ENCODE results near the gene NMRAL1.

Gene NMRAL1

DNA sequence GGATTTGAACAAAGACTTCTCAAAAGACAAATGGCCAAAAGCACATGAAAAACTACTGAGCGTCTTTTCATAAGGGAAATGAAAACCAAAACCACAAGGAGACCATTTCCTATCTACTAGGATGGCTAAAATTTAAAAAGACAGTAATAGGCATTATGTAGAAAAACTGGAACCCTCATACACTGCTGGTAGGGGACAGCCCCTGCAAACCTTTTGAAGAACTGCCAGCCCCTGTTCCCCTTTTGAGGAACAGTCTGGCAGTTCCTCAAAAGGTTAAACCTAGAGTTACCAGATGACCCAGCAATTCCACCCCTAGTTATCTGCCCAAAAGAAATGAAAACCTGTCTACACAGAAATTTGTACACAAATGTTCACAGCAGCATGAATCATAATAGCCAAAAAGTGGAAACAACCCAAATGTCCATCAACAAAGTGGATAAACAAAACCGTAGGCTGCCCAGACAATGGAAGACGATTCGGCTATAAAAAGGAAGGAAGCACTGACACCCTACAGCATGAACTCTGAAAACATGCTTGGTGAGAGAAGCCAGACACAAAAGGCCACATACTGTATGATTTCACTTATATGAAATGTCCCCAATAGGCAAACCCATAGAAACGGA is 41.3 kb upstream of the NMRAL1 start:
- Histone ChIP-seq H3K9ac (ENCODE audit: insufficient read length, low read depth) (no peak overlapping the region), H3K36me3 (ENCODE audit: insufficient read depth, insufficient read length, low read length) (peaks cover 45% of the 10 kb centered on the region), H3K9me3 (ENCODE audit: insufficient read depth, low read length) (no peaks in the 10 kb centered on the region), H3K4me1 (ENCODE audit: insufficient read depth, insufficient read length) (peaks cover 2% of the 10 kb centered on the region), H3K27me3 (ENCODE audit: insufficient read depth, insufficient read length) (no peaks in the 10 kb centered on the region), H3K4me3 (ENCODE audit: insufficient read length, low read depth) (no peak overlapping the region)
- TF ChIP-seq YY1 (IDR thresholded peaks at IDR 0.05; ENCODE audit: insufficient read depth, insufficient read length), result no peak
- TF ChIP-seq SUZ12 (IDR thresholded peaks at IDR 0.05; ENCODE audit: extremely low read depth, insufficient read depth, insufficient read length), result no peak
- TF ChIP-seq ZNF274 (IDR thresholded peaks at IDR 0.05; ENCODE audit: low read depth, low read length), result no peak
- DNase-seq (ENCODE audit: low read depth, low spot score), result no peak

DNA sequence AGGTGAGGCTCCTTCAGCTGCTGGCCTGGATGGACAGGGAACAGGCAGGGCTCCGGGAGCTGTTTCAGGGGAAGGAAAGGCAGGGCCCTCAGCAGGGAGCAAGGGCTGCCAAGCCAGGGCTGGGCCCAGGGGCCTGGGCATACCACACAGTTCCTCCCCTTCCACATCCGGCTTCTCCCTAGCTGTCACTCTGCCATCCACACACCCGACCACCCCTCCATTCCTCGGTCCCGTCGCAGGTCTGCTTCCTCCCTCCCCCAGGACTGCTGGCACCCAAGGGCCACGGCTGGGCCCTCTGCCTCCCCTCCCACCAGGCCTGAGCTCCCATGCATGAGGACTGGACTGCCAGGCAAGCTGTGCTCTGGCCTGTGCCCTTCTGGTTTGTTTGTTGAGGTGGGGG is 40.2 kb upstream of the NMRAL1 start:
- H3K27me3 ChIP-seq (ENCODE audit: insufficient read depth, insufficient read length), result no peaks in the 10 kb centered on the region
- no peak overlapping the region for H3K4me3 ChIP-seq (ENCODE audit: insufficient read length, low read depth)
- H3K36me3 ChIP-seq (ENCODE audit: insufficient read depth, insufficient read length, low read length), result peaks cover 56% of the 10 kb centered on the region
- TF ChIP-seq YY1 (IDR thresholded peaks at IDR 0.05; ENCODE audit: insufficient read depth, insufficient read length), result no peak
- DNase-seq (ENCODE audit: low read depth, low spot score), result no peak
- no peak overlapping the region for H3K9ac ChIP-seq (ENCODE audit: insufficient read length, low read depth)
- H3K9me3 ChIP-seq (ENCODE audit: insufficient read depth, low read length), result no peaks in the 10 kb centered on the region
- peaks cover 2% of the 10 kb centered on the region for H3K4me1 ChIP-seq (ENCODE audit: insufficient read depth, insufficient read length)

DNA sequence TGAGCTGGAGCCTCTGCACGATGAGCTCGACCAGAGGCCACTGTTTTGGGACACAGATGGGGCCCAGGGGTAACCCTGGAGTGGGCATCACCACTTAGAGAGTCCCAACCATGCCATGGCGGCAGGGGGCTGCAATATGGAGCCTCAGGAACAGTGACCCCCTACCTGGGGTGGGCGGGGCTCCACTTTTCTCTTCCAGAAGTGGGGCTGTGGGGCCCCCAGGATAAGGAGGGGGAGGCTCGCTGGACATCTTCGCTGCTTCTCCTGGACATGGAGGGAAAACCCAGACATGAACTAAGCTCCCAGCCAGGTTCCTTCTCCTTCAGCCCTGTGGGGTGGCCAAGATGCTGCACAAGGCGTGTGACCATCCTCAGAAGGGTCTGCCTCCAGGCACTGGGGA is 39.5 kb upstream of the NMRAL1 start:
- no peaks in the 10 kb centered on the region for H3K9me3 ChIP-seq (ENCODE audit: insufficient read depth, low read length)
- H3K4me1 ChIP-seq (ENCODE audit: insufficient read depth, insufficient read length), result peaks cover 2% of the 10 kb centered on the region
- H3K27me3 ChIP-seq (ENCODE audit: insufficient read depth, insufficient read length), result no peaks in the 10 kb centered on the region
- TF ChIP-seq ZNF274 (IDR thresholded peaks at IDR 0.05; ENCODE audit: low read depth, low read length), result no peak
- TF ChIP-seq YY1 (IDR thresholded peaks at IDR 0.05; ENCODE audit: insufficient read depth, insufficient read length), result no peak
- TF ChIP-seq SUZ12 (IDR thresholded peaks at IDR 0.05; ENCODE audit: extremely low read depth, insufficient read depth, insufficient read length), result no peak
- no peak overlapping the region for H3K4me3 ChIP-seq (ENCODE audit: insufficient read length, low read depth)
- DNase-seq (ENCODE audit: low read depth, low spot score), result no peak
- no peak overlapping the region for H3K9ac ChIP-seq (ENCODE audit: insufficient read length, low read depth)
- H3K36me3 ChIP-seq (ENCODE audit: insufficient read depth, insufficient read length, low read length), result peaks cover 63% of the 10 kb centered on the region

DNA sequence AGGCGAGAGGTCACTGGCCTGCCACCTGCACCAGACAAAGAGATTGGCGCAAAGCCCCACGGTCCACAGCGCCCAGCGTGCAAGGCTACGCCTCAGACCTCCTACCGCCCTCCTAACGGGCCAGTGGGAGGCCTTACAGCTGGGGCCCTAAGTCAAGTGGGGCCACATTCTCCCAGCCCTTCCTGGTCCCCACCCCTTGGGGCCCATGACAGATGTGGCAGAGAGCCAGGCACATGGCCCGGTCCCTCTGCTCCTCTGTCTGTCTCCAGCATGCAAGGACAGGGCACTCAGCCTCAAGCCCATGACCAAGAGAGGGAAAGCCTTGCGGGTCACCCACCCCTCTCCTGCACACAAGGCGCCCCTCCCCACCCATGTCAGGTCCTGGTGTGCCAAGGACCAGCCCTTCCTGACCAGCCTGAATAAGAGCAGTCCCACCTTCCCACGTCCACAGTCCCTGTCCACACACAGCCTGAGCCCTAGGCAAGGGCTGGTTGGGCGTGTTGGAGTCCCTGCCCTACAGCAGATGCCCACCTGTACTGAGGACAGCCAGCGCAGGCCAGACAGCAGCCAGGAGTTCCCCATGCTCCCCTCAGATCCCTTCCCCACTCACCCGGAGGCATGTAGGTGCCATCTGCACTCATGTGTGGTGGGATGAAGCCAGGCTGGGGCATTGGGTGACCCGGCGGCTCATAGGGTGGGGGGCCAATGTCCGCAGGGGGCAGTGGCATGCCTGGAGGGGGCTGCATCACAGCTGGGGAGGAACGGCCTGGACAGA is 38.8 kb upstream of the NMRAL1 start:
- no peak overlapping the region for H3K4me3 ChIP-seq (ENCODE audit: insufficient read length, low read depth)
- peaks cover 2% of the 10 kb centered on the region for H3K4me1 ChIP-seq (ENCODE audit: insufficient read depth, insufficient read length)
- H3K9me3 ChIP-seq (ENCODE audit: insufficient read depth, low read length), result no peaks in the 10 kb centered on the region
- DNase-seq (ENCODE audit: low read depth, low spot score), result no peak
- H3K9ac ChIP-seq (ENCODE audit: insufficient read length, low read depth), result no peak overlapping the region
- TF ChIP-seq YY1 (IDR thresholded peaks at IDR 0.05; ENCODE audit: insufficient read depth, insufficient read length) (no peak), ZNF274 (IDR thresholded peaks at IDR 0.05; ENCODE audit: low read depth, low read length) (no peak), SUZ12 (IDR thresholded peaks at IDR 0.05; ENCODE audit: extremely low read depth, insufficient read depth, insufficient read length) (no peak)
- no peaks in the 10 kb centered on the region for H3K27me3 ChIP-seq (ENCODE audit: insufficient read depth, insufficient read length)
- H3K36me3 ChIP-seq (ENCODE audit: insufficient read depth, insufficient read length, low read length), result peaks cover 69% of the 10 kb centered on the region

DNA sequence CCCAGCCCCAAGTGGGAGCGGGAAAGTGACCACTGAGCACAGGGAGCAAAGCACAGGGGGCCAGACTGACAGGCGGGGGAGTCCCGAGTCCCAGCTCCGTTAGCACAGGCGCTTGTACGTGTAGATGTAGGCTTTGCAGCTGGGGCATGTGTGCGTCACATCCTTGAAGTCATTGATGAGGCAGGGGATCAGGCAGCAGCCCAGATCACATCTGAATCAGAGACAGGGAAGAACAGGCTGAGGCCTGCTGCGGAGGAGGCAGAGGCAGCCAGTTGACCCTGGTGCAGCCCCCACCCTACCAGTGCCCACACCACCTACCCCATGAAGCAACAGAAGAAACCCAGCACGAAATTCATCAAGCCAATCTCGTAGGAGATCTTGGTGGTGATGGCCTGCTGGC is 38.0 kb upstream of the NMRAL1 start:
- H3K9ac ChIP-seq (ENCODE audit: insufficient read length, low read depth), result no peak overlapping the region
- TF ChIP-seq ZNF274 (IDR thresholded peaks at IDR 0.05; ENCODE audit: low read depth, low read length), result no peak
- TF ChIP-seq YY1 (IDR thresholded peaks at IDR 0.05; ENCODE audit: insufficient read depth, insufficient read length), result no peak
- TF ChIP-seq SUZ12 (IDR thresholded peaks at IDR 0.05; ENCODE audit: extremely low read depth, insufficient read depth, insufficient read length), result no peak
- peaks cover 77% of the 10 kb centered on the region for H3K36me3 ChIP-seq (ENCODE audit: insufficient read depth, insufficient read length, low read length)
- H3K4me1 ChIP-seq (ENCODE audit: insufficient read depth, insufficient read length), result peaks cover 2% of the 10 kb centered on the region
- no peaks in the 10 kb centered on the region for H3K9me3 ChIP-seq (ENCODE audit: insufficient read depth, low read length)
- no peak for DNase-seq (ENCODE audit: low read depth, low spot score)
- no peaks in the 10 kb centered on the region for H3K27me3 ChIP-seq (ENCODE audit: insufficient read depth, insufficient read length)
- no peak overlapping the region for H3K4me3 ChIP-seq (ENCODE audit: insufficient read length, low read depth)

DNA sequence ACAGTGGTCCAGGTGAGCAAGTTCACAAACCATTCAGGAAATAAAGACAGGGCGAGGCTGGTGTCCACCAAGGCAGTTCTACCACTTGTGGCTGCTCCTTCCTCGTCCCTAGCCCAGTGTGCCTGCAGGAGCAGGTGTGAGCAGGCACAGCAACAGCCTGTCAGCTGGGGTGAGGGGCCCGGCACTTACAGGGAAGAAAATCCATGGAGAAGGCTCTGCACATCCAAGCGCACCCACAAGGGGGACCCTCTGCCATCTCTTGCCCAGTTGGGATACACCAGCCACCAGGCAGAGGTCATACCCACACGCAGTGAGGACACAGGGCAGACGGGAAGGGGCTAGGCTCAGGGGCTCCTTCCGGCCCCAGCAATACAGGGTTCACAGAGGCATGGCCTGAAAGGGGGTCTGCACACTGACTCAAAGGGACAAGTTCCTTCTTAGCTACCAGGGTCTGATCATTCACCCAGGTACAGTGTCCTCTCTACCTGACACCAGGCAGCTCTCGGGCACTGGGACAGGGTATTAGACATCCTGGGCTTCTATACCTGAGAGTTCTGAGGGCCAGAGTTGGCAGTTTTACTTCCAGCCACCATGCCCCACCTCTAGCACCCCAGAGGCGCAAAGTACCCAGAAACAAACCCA is 37.1 kb upstream of the NMRAL1 start:
- Histone ChIP-seq H3K27me3 (ENCODE audit: insufficient read depth, insufficient read length) (no peaks in the 10 kb centered on the region), H3K4me1 (ENCODE audit: insufficient read depth, insufficient read length) (peaks cover 2% of the 10 kb centered on the region), H3K9ac (ENCODE audit: insufficient read length, low read depth) (peak overlapping the region; percentile 0), H3K36me3 (ENCODE audit: insufficient read depth, insufficient read length, low read length) (peaks cover 86% of the 10 kb centered on the region), H3K4me3 (ENCODE audit: insufficient read length, low read depth) (no peak overlapping the region), H3K9me3 (ENCODE audit: insufficient read depth, low read length) (no peaks in the 10 kb centered on the region)
- peak; percentile 65 for DNase-seq (ENCODE audit: low read depth, low spot score)
- TF ChIP-seq ZNF274 (IDR thresholded peaks at IDR 0.05; ENCODE audit: low read depth, low read length) (no peak), SUZ12 (IDR thresholded peaks at IDR 0.05; ENCODE audit: extremely low read depth, insufficient read depth, insufficient read length) (no peak), YY1 (IDR thresholded peaks at IDR 0.05; ENCODE audit: insufficient read depth, insufficient read length) (no peak)

DNA sequence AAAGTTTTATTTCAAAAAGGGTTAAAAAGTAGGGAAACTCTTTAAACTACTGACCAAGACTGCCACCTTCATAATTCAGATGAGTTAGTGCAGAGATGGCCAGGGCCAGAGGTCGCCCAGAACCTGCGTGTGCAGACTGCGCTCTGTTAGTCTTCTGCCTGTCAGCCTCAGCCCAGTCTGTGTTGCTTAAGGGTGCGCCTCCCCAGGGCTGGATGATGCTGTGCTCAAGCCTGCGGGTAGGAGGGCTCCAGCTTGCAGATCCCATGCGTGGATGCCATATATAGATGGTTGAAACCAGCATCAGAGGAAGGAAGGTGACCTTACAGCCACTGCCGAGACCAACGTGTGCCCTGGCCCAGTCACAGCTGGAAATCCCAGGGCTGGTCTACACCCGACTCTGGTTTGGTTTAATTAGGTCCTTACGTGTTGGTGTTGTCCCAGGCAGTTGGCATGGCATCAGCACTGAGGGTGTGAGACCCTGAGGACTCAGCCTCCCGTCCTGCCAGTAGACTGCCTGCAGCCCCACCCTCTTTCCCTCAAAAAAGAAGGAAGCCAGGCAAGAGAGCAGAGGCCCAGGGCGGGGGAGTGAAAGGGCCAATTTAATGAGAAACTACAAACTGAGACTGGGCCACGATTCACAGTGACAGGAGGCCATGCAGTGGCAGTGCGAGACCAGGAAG is 36.5 kb upstream of the NMRAL1 start:
- TF ChIP-seq SUZ12 (IDR thresholded peaks at IDR 0.05; ENCODE audit: extremely low read depth, insufficient read depth, insufficient read length) (no peak), YY1 (IDR thresholded peaks at IDR 0.05; ENCODE audit: insufficient read depth, insufficient read length) (no peak), ZNF274 (IDR thresholded peaks at IDR 0.05; ENCODE audit: low read depth, low read length) (no peak)
- peak overlapping the region; percentile 0 for H3K9ac ChIP-seq (ENCODE audit: insufficient read length, low read depth)

More for the DNA sequence above, 36.5 kb upstream of the NMRAL1 start:
- H3K4me3 ChIP-seq (ENCODE audit: insufficient read length, low read depth), result no peak overlapping the region
- H3K4me1 ChIP-seq (ENCODE audit: insufficient read depth, insufficient read length), result peaks cover 6% of the 10 kb centered on the region
- H3K9me3 ChIP-seq (ENCODE audit: insufficient read depth, low read length), result no peaks in the 10 kb centered on the region
- H3K36me3 ChIP-seq (ENCODE audit: insufficient read depth, insufficient read length, low read length), result peaks cover 90% of the 10 kb centered on the region
- DNase-seq (ENCODE audit: low read depth, low spot score), result no peak
- H3K27me3 ChIP-seq (ENCODE audit: insufficient read depth, insufficient read length), result no peaks in the 10 kb centered on the region

Data from NT2/D1 (cell line).